LoVo (cell line): Measurements from ENCODE around the gene DNAH2.
A peak's percentile ranks its signal among the peaks of the same experiment; 100 is the strongest.

Experiments used
- DNase-seq: peaks from one replicate; pipeline ENCODE4 v3.0.0-alpha.2; 2016; ENCODE audit warnings: low spot score

DNAH2 gene

GRCh38 chr17:7839190-7839875 lies 121.8 kb downstream of the DNAH2 start:
- peak; percentile 39 for DNase-seq

GRCh38 chr17:7839876-7840261 lies 122.3 kb downstream of the DNAH2 start:
- DNase-seq = no peak

GRCh38 chr17:7840441-7840840 lies 122.9 kb downstream of the DNAH2 start:
- DNase-seq = no peak

DNA sequence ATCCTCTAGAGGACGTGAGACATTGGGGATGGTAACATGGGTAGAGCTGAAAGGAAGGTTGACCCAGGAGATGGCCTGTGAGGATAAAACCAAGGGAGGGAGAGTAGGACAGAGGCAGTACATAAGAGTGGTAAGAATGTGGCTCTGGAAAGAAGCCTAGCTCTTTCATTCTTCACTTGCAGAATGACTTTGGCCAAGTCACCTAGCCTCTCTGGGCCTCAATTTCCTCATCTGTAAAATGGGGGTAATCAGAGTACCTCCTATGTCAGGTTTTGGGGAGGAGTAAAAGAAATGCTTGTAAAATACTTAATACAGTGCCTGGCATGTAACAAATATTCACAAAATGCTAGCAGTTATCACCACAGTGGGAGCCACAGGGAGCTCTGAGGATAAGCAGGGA lies 123.3 kb downstream of the DNAH2 start:
- DNase-seq = no peak

DNA sequence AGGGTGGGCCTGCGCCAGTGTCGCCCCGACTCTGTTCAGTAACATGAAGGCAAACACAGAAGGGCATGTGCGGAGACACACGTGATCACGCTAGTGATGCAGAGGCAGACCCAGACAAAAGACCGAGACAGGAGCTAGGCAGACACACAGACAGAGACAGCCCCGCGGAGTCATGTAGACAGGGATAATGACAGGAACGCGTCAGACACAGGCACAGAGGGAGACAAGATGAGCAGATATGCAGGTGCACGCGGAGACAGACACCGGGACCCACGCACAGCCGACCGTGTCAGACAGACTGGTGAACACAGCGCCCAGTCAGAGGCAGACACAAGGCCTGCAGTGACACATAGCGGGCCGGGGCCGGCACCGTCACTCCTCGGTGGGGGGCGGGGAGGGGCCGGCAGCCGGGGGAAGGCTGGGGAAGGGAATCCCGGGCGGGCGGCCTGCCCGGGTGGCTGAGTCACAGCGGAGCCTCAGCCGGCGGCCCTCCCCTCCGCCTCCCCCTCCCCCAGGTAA lies 123.9 kb downstream of the DNAH2 start:
- DNase-seq = peak; percentile 85

GRCh38 chr17:7841915-7842379 lies 124.4 kb downstream of the DNAH2 start:
- peak; percentile 92 for DNase-seq

- peak; percentile 72 for DNase-seq
Measured at GRCh38 chr17:7842380-7843256, 125.1 kb downstream of the DNAH2 start.

- DNase-seq = no peak
Measured at GRCh38 chr17:7843257-7843535, 125.7 kb downstream of the DNAH2 start.

GRCh38 chr17:7843536-7844291 lies 126.2 kb downstream of the DNAH2 start:
- peak; percentile 82 for DNase-seq

DNA sequence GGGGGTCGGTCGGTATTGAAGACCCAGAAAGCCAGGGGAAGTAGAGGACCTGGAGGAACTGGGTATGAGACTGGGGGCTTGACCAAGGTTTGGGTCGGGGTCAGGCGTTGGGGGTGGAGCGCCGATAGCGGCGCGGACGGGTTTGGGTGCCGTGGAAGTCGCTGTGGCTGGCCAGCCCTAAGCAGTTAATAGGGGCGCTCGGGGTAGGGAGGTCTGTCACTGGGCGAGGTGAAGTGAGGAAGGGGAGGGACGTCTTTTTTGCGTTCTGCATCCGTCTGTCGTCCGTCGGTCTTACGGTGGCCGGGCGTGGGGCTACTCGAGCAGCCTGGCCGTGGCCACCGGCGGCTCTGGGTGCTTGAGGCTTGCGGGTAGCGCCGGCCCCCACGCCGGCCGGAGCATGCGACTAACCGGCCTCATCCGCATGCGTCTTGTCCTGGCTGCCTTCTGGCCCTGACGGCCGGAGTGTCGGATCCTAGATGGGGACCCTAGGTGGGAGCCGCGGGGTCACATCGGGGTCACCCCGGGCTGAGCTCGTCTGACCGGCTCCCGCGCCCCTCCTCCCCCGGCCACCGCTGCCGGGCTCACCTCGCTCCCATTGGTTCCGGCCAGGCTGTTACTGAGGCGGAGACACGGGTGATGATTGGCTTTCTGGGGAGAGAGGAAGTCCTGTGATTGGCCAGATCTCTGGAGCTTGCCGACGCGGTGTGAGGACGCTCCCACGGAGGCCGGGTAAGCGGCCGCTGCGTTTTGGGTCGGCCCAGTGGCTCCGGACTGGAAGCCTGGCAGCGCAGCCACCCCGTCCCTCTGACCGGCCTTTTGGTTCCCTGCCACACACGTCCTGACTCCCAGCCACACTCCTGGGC lies 127.0 kb downstream of the DNAH2 start:
- DNase-seq = peak; percentile 95

DNA sequence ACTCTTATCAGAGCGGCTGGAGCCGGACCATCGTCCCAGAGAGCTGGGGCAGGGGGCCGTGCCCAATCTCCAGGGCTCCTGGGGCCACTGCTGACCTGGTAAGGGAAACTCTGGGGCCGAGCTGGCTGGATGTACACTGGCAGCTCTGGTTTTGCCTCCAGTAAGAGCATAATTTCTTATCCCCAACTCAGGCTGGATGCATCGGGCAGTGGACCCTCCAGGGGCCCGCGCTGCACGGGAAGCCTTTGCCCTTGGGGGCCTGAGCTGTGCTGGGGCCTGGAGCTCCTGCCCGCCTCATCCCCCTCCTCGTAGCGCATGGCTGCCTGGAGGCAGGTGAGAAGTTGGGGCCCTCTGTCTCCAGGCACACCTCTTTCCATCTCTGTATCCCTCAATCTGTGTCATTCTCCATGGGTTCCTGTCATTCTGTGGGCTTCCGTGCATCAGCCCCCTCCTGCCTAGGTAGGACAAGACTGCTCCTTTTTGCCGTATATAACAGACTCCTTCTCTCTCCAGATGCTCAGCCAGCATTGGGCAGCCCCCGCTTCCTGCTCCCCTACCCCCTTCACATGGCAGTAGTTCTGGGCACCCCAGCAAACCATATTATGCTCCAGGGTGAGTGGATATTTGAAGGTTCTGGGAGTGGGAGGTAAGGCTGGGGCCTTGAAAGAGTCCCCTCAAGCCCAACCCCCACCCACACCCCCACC lies 128.0 kb downstream of the DNAH2 start:
- no peak for DNase-seq

GRCh38 chr17:7846063-7846735 lies 128.7 kb downstream of the DNAH2 start:
- no peak for DNase-seq

DNA sequence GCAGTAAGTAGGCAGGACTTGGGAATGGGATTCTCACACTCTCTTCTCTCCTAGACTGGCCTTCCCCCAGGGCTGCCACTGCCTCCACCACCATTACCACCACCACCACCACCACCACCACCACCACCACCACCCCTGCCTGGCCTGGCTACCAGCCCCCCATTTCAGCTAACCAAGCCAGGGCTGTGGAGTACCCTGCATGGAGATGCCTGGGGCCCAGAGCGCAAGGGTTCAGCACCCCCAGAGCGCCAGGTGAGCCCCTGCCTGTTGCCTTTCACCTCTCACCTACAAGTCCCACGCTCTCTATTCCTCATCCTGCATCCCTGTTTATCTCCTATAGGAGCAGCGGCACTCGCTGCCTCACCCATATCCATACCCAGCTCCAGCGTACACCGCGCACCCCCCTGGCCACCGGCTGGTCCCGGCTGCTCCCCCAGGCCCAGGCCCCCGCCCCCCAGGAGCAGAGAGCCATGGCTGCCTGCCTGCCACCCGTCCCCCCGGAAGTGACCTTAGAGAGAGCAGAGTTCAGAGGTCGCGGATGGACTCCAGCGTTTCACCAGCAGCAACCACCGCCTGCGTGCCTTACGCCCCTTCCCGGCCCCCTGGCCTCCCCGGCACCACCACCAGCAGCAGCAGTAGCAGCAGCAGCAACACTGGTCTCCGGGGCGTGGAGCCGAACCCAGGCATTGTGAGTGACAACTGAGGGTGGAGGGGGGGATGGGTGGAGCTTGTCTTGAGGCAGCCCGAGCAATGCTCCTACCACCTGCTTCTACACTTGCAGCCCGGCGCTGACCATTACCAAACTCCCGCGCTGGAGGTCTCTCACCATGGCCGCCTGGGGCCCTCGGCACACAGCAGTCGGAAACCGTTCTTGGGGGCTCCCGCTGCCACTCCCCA lies 129.5 kb downstream of the DNAH2 start:
- DNase-seq = no peak

- no peak for DNase-seq
Measured at GRCh38 chr17:7848131-7848579, 130.6 kb downstream of the DNAH2 start.

DNA sequence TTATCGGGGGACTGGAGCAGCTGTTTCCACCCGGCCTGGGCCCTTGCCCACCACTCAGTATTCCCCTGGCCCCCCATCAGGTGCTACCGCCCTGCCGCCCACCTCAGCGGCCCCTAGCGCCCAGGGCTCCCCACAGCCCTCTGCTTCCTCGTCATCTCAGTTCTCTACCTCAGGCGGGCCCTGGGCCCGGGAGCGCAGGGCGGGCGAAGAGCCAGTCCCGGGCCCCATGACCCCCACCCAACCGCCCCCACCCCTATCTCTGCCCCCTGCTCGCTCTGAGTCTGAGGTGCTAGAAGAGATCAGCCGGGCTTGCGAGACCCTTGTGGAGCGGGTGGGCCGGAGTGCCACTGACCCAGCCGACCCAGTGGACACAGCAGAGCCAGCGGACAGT lies 131.2 kb downstream of the DNAH2 start:
- DNase-seq = no peak

GRCh38 chr17:7849130-7849750 lies 131.7 kb downstream of the DNAH2 start:
- DNase-seq = no peak

DNA sequence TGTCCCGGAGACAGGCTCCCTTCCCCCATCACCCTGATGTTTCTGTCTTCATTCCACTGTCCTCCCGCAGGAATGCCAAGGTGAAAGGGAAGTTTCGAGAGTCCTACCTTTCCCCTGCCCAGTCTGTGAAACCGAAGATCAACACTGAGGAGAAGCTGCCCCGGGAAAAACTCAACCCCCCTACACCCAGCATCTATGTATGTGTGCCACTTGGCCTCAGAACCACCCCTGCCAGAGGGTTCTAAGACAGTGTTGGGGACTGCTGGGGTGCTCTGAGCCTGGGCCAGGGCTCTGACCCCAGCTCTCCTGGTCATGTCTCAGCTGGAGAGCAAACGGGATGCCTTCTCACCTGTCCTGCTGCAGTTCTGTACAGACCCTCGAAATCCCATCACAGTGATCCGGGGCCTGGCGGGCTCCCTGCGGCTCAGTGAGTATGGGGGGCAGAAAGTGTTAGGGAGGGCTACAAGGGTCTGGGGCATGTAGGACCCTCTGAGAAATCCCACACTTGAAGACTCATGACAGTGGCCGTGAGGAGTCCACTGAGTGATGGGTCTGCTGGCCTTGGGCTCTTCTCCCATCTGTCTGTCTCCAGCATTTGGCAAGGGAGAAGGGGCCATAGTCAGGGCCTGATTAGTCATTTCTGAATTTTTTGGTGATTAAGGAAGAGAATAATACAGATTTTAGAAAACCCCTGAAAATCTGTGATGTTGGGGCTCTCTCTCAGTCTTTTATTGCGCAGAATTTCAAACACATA lies 132.4 kb downstream of the DNAH2 start:
- no peak for DNase-seq
